BLaER1 (cell line): ENCODE measurements around the gene NXPH4.

Experiments used
- H3K27ac ChIP-seq: shearing (Covaris generic); formaldehyde crosslinking; 2 replicates; pipeline ENCODE4 v1.8.1; 2022
- H3K27me3 ChIP-seq: shearing (Covaris generic); formaldehyde crosslinking; 2 replicates; pipeline ENCODE4 v1.8.1; 2022
- H3K36me3 ChIP-seq: shearing (Covaris generic); formaldehyde crosslinking; 2 replicates; pipeline ENCODE4 v1.8.1; 2022
- H3K4me1 ChIP-seq: shearing (Covaris generic); formaldehyde crosslinking; 2 replicates; pipeline ENCODE4 v1.8.1; 2022
- H3K4me2 ChIP-seq: shearing (Covaris generic); formaldehyde crosslinking; 2 replicates; pipeline ENCODE4 v1.8.1; 2022
- H3K4me3 ChIP-seq: shearing (Covaris generic); formaldehyde crosslinking; 2 replicates; pipeline ENCODE4 v1.8.1; 2022
- H3K9ac ChIP-seq: shearing (Covaris generic); formaldehyde crosslinking; 2 replicates; pipeline ENCODE4 v1.8.1; 2022
- H3K9me3 ChIP-seq: shearing (Covaris generic); formaldehyde crosslinking; 2 replicates; pipeline ENCODE4 v1.8.1; 2022
- H4K20me1 ChIP-seq: shearing (Covaris generic); formaldehyde crosslinking; 2 replicates; pipeline ENCODE4 v1.8.1; 2022
- Cebpa-rat ChIP-seq: shearing (Covaris generic); IDR thresholded peaks from 2 replicates; pipeline ENCODE4 v1.8.1; 2022

NXPH4 gene

GRCh38 chr12:57191410-57191809 lies 25.2 kb upstream of the NXPH4 start:
- no peak overlapping the region for H3K9ac ChIP-seq
- no peak overlapping the region for H3K27ac ChIP-seq
- H3K9me3 ChIP-seq, result no peaks in the 10 kb centered on the region
- TF ChIP-seq Cebpa-rat, result no peak
- peaks cover 61% of the 10 kb centered on the region for H3K36me3 ChIP-seq
- H4K20me1 ChIP-seq, result 0 out of 2 replicates have a peak, but pooled peaks cover 11% of the 10 kb centered on the region
- no peaks in the 10 kb centered on the region for H3K27me3 ChIP-seq
- no peak overlapping the region for H3K4me3 ChIP-seq
- H3K4me2 ChIP-seq, result no peak overlapping the region
- peaks cover 22% of the 10 kb centered on the region for H3K4me1 ChIP-seq

- Histone ChIP-seq H3K36me3 (peaks cover 61% of the 10 kb centered on the region), H3K27me3 (no peaks in the 10 kb centered on the region), H3K9ac (no peak overlapping the region), H3K27ac (no peak overlapping the region), H3K4me1 (peaks cover 24% of the 10 kb centered on the region), H3K4me3 (no peak overlapping the region), H4K20me1 (0 out of 2 replicates have a peak, but pooled peaks cover 16% of the 10 kb centered on the region), H3K4me2 (no peak overlapping the region), H3K9me3 (no peaks in the 10 kb centered on the region)
- no peak for TF ChIP-seq Cebpa-rat
Measured at GRCh38 chr12:57192920-57193319, 23.7 kb upstream of the NXPH4 start.

GRCh38 chr12:57193706-57194245 lies 22.8 kb upstream of the NXPH4 start:
- H3K9ac ChIP-seq, result no peak overlapping the region
- no peaks in the 10 kb centered on the region for H3K9me3 ChIP-seq
- no peak for TF ChIP-seq Cebpa-rat
- no peaks in the 10 kb centered on the region for H3K27me3 ChIP-seq
- 0 out of 2 replicates have a peak, but pooled peaks cover 16% of the 10 kb centered on the region for H4K20me1 ChIP-seq
- H3K4me1 ChIP-seq, result peaks cover 21% of the 10 kb centered on the region
- H3K4me2 ChIP-seq, result no peak overlapping the region
- peaks cover 70% of the 10 kb centered on the region for H3K36me3 ChIP-seq
- no peak overlapping the region for H3K27ac ChIP-seq
- H3K4me3 ChIP-seq, result no peak overlapping the region

- Histone ChIP-seq H3K9me3 (no peaks in the 10 kb centered on the region), H3K27me3 (no peaks in the 10 kb centered on the region), H3K27ac (no peak overlapping the region), H3K36me3 (peaks cover 71% of the 10 kb centered on the region), H3K4me1 (peaks cover 21% of the 10 kb centered on the region), H4K20me1 (0 out of 2 replicates have a peak, but pooled peaks cover 16% of the 10 kb centered on the region), H3K4me2 (no peak overlapping the region), H3K4me3 (no peak overlapping the region), H3K9ac (no peak overlapping the region)
- TF ChIP-seq Cebpa-rat, result no peak
Measured at GRCh38 chr12:57194253-57194652, 22.3 kb upstream of the NXPH4 start.

- peak overlapping the region; percentile 77 for H3K4me2 ChIP-seq
- H3K36me3 ChIP-seq, result peaks cover 77% of the 10 kb centered on the region
- no peak overlapping the region for H3K4me3 ChIP-seq
- H3K27me3 ChIP-seq, result no peaks in the 10 kb centered on the region
- H3K4me1 ChIP-seq, result peaks cover 21% of the 10 kb centered on the region
- no peak overlapping the region for H3K9ac ChIP-seq
- H4K20me1 ChIP-seq, result 0 out of 2 replicates have a peak, but pooled peaks cover 16% of the 10 kb centered on the region
- no peak overlapping the region for H3K27ac ChIP-seq
- no peak for TF ChIP-seq Cebpa-rat
- H3K9me3 ChIP-seq, result no peaks in the 10 kb centered on the region
Measured at GRCh38 chr12:57195186-57195585, 21.4 kb upstream of the NXPH4 start.

- Histone ChIP-seq H3K27ac (no peak overlapping the region; the same call in 1 of the 2 replicates), H3K36me3 (peaks cover 74% of the 10 kb centered on the region), H3K4me3 (no peak overlapping the region), H3K27me3 (no peaks in the 10 kb centered on the region), H3K4me1 (peaks cover 21% of the 10 kb centered on the region), H3K9me3 (no peaks in the 10 kb centered on the region), H4K20me1 (0 out of 2 replicates have a peak, but pooled peaks cover 16% of the 10 kb centered on the region), H3K9ac (peak overlapping the region; percentile 24; the same call in 1 of the 2 replicates), H3K4me2 (peak overlapping the region; percentile 77)
- TF ChIP-seq Cebpa-rat, result no peak
Measured at GRCh38 chr12:57195611-57196371, 20.8 kb upstream of the NXPH4 start.

GRCh38 chr12:57196439-57196838 lies 20.2 kb upstream of the NXPH4 start:
- peaks cover 74% of the 10 kb centered on the region for H3K36me3 ChIP-seq
- peak overlapping the region; percentile 77 for H3K4me2 ChIP-seq
- H3K4me3 ChIP-seq, result no peak overlapping the region
- peaks cover 21% of the 10 kb centered on the region for H3K4me1 ChIP-seq
- H4K20me1 ChIP-seq, result 0 out of 2 replicates have a peak, but pooled peaks cover 16% of the 10 kb centered on the region
- H3K27me3 ChIP-seq, result no peaks in the 10 kb centered on the region
- no peaks in the 10 kb centered on the region for H3K9me3 ChIP-seq
- no peak for TF ChIP-seq Cebpa-rat
- peak overlapping the region; percentile 24; the same call in 1 of the 2 replicates for H3K9ac ChIP-seq
- no peak overlapping the region for H3K27ac ChIP-seq

- Histone ChIP-seq H3K4me3 (no peak overlapping the region), H3K9me3 (no peaks in the 10 kb centered on the region), H3K36me3 (peaks cover 74% of the 10 kb centered on the region), H4K20me1 (0 out of 2 replicates have a peak, but pooled peaks cover 16% of the 10 kb centered on the region), H3K9ac (no peak overlapping the region), H3K4me1 (peaks cover 21% of the 10 kb centered on the region), H3K4me2 (peak overlapping the region; percentile 77; the same call in 1 of the 2 replicates), H3K27me3 (no peaks in the 10 kb centered on the region), H3K27ac (no peak overlapping the region)
- TF ChIP-seq Cebpa-rat, result no peak
Measured at GRCh38 chr12:57196956-57197355, 19.6 kb upstream of the NXPH4 start.

- Histone ChIP-seq H3K4me2 (no peak overlapping the region), H3K9ac (no peak overlapping the region), H3K36me3 (peaks cover 72% of the 10 kb centered on the region), H3K4me3 (no peak overlapping the region), H3K4me1 (peaks cover 21% of the 10 kb centered on the region), H4K20me1 (0 out of 2 replicates have a peak, but pooled peaks cover 16% of the 10 kb centered on the region), H3K27ac (no peak overlapping the region), H3K27me3 (no peaks in the 10 kb centered on the region), H3K9me3 (no peaks in the 10 kb centered on the region)
- TF ChIP-seq Cebpa-rat, result no peak
Measured at GRCh38 chr12:57198329-57198728, 18.3 kb upstream of the NXPH4 start.

GRCh38 chr12:57199191-57199590 lies 17.4 kb upstream of the NXPH4 start:
- Histone ChIP-seq H3K9ac (no peak overlapping the region), H3K27me3 (no peaks in the 10 kb centered on the region), H3K4me3 (no peak overlapping the region), H3K4me2 (no peak overlapping the region), H3K4me1 (peaks cover 21% of the 10 kb centered on the region), H3K9me3 (no peaks in the 10 kb centered on the region), H4K20me1 (0 out of 2 replicates have a peak, but pooled peaks cover 16% of the 10 kb centered on the region), H3K27ac (no peak overlapping the region), H3K36me3 (peaks cover 72% of the 10 kb centered on the region)
- no peak for TF ChIP-seq Cebpa-rat
